ENCODE results near the gene B3GAT2.

The B3GAT2 gene

DNA sequence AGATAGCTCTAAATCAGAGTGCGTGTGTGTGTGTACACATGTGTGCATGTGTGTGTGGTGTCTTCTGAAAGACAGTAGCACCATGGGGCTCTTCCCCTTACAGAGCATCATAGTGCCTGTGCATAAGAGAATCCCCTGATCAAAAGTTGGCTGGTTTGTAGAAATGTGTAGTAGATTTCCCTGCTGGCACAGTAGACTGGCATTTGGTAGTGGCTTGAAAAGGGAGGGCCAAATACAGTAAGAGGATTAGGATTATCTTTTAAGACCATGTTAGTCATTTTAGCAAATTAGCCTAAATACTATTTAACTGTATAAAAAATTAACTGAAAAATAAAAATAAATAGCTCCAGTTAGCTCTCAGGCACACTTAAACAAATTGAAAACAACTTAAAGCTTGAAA, 112.6 kb downstream of the B3GAT2 start:
- in situ Hi-C loops (cut with MboI; ENCODE audit: low sequenced_read_pairs), result no loop called here

DNA sequence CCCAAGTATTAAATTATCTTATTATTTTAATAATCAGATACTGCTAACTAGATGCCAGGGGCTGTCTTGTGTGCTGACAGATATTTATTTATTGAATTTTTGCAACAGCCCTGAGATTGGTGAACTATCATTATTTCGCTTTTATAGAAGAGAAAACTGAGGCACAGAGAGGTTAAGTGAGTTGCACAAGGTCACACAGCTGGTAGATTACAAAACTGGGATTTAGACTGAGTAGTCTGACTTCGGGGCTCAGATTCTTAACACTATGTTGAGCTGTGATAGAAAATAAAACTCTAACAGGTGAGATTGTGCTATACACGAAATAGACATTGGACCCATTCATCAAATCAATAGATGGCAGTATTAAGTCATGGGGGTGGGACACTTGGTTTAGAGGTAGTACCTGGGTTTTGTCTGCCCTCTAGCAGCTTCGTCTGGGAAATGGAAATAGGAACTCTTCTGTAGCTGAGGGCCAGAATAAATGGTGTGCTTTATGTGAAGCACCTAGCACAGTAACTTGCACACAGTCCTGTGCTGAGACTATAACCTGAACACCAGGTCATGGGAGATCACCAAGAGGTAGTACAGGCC, 113.4 kb downstream of the B3GAT2 start:
- in situ Hi-C loops (cut with MboI; ENCODE audit: low sequenced_read_pairs), result no loop called here

DNA sequence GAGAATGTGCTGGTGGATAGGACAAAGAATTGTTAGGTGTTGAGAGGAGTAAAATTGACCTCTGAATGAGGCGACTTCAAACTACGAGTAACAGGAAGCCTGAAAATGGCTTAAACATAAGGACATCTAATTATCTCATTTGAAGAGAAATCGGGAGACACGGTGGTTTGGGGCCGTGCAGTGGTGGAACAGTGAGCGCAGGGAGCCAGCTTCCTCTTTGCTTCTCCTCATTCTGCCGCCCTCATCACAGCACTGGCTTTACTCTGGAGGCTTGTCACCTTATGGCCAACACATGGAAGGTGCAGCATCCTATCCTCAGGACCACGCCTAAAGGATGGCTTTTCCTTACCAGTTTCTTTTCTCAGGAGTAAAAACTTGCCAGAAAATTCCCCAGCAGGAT, 114.3 kb downstream of the B3GAT2 start:
- in situ Hi-C loops (cut with MboI; ENCODE audit: low sequenced_read_pairs), result no loop called here

DNA sequence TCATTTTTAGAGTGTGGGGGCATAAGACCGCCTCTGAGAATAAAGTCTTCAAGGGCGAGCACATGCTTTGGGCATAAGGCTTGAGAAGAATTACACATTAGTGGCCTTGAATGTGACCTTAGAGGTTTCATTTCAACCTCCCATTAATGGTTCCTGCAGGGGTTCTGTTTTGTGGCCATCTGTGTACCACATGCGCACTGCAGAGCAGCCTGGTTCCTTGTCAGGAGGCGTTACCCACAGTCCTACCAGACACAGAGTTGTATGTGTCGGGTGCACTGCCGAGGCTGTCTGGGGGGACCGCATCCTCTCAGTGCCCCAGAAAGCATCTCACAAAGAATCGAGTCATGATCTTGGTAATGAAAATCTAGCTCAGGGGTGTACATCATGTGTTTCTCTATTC, 115.7 kb downstream of the B3GAT2 start:
- in situ Hi-C loops (cut with MboI; ENCODE audit: low sequenced_read_pairs), result no loop called here

DNA sequence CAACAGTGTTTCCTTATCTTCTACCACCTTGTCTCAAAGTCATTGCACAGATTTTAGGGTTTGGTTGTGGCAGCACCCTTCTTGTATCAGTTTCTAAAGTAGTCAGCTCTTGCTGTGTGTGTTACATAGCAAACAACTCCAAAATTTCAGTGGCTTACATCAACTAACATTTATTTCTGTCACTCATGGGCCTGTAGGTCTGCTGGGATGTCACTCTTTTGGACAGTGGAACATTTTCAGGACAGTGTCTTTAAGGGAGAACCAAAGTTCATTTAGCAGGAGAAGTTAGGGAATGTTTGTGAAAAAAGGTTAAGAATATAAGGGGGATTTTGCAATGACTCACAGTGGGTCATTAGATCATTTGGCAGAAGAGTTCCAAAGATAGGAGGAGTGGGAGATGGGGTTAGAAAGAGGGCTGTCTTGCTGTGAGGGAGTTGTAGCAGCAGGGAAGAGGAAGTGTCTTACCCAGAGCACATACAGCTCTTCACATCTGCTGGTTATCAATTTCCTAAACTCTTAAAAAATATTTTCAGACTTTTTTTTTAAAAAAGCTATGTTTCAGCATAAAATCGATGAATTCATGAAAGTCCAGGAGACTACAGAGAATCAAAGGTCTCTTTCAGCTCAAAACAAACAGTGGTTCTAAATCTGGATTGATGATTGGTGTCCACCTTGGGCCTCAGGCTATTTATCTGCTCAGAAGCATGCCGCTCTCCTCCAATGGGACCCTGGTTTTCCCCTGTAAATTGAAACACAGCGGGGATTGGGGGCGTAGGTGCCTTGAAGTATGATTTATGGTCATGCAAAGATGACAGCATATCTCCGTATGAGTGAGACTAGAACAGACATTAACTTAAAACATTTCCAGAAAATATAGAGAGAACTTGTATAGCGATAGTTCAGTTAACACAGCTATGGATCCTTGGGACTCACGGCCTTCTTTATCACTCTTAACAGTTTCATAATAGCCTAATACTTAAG, 117.3 kb downstream of the B3GAT2 start:
- in situ Hi-C loops (cut with MboI; ENCODE audit: low sequenced_read_pairs), result no loop called here

DNA sequence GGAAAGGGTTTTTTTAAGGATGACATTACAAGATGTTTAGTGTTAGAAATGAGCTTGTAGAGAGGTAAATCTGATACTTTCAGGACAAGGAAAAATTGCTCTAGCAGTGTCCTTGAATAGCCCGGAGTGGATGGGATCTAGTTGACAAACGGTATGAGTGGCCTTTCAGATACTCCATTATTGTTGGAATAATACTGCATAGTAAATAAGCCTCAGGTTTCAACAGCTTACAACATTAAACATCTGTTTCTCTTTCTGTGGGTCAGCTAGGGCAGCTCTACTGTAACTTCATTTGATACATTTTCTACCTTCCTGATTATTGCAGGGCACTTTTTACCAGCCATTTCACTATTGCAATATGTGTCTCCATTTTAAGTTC, 118.0 kb downstream of the B3GAT2 start:
- in situ Hi-C loops (cut with MboI; ENCODE audit: low sequenced_read_pairs), result no loop called here

DNA sequence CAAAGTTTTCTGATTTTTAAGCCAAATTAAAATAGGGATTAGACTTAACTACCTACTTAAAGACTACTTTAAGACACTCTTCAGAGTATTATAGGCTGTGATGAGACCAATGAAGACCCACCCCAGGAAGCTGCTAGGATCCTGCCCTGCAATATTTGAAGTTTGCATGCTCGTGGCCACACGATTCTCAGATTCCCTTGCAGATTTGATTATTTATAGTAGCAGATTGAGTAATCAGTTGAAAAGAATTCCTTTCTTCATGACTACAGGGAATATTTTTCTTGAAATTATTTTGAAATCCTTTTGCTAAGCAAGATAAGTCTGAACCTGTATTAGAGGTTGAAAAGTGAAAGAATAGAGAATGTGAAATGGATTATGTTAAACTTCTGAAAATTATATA, 122.3 kb downstream of the B3GAT2 start:
- in situ Hi-C loops (cut with MboI; ENCODE audit: low sequenced_read_pairs), result no loop called here

DNA sequence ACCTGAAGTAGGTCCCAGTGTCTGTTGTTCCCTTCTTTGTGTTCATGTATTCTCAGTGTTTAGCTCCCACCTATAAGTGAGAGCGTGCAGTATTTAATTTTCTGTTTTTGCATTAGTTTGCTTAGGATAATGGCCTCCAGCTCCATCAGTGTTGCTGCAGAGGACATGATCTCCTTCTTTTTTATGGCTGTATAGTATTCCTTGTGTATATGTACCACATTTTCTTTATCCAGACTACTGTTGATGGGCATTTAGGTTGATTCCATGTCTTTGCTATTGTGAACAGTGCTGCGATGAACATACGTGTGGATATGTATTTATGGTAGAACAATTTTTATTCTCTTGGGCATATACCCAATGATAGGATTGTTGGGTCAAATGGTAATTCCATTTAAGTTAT, 125.4 kb downstream of the B3GAT2 start:
- in situ Hi-C loops (cut with MboI; ENCODE audit: low sequenced_read_pairs), result no loop called here

DNA sequence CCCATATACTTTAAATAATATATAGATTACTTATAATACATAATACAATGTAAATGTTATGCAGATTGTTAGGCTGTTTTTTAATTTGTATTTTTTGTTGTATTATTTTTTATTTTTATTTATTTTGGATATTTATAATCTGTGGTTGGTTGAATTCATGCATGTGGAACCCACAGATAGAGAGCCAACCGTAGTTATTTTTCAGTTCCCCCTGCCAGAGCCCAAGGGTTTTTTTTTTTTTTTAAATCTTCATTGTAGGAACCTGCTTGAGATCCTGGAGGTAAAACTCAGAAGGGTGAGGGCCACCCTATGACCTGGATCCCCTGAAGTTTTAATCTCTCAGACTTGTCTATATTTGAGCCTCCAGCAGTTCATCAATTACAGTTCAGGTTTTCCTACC, 133.2 kb downstream of the B3GAT2 start:
- in situ Hi-C loops (cut with MboI; ENCODE audit: low sequenced_read_pairs), result no loop called here

DNA sequence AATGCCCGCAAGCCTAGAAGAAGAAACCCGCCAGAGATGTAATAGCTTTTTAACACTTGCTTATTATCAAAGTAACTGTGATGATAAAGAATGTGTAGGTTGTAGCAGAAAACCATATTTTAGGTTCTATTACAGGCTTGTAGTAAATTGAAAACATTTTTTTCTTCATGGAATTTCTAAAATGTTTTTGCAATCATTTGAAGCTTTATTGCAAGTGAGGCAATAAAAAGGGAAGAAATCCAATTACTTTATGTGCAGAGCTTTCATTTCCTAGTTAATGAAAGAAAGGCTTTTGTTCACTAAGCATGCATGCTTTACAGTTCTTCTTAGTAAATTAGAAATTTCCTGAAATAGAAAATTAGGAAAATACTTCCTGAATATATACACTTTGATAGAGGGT, 135.1 kb downstream of the B3GAT2 start:
- in situ Hi-C loops (cut with MboI; ENCODE audit: low sequenced_read_pairs), result no loop called here

DNA sequence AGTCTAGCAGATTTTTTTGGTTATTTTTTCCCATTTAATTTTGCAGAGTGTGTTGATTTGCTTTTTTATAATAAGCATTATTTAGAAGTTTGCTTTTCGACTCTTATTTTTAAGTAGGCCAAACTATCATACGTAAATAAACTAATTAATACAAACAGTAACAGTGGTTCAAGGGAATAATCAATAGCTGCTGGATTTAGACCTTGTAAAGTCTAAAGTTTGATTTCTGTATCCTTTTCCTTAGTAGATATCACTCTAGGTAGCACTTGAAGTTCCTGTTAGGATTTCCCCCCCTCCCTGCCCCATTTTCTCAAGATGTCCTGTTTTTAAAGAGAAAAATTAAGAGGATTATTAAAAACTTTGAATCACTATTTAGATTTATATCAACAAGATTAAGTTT, 136.1 kb downstream of the B3GAT2 start:
- in situ Hi-C loops (cut with MboI; ENCODE audit: low sequenced_read_pairs), result no loop called here

DNA sequence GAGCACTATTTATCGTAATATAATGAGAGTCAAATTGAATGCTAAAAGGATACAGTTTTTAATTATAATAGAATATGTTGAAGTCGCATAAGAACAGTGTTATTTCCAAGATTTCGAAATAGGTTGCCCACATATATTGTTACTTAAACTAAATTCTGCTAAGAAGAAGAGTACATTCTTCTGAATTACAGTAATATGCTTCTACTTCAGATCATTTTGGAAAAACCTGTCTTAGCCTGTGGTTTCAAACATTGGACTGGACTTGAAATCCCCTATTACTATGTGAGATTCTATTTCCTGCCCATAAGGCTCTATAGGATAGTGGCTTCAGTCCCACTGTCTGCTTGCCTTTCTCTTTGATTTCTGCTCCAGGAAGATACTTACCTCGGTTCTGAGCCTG, 137.2 kb downstream of the B3GAT2 start:
- in situ Hi-C loops (cut with MboI; ENCODE audit: low sequenced_read_pairs), result no loop called here

DNA sequence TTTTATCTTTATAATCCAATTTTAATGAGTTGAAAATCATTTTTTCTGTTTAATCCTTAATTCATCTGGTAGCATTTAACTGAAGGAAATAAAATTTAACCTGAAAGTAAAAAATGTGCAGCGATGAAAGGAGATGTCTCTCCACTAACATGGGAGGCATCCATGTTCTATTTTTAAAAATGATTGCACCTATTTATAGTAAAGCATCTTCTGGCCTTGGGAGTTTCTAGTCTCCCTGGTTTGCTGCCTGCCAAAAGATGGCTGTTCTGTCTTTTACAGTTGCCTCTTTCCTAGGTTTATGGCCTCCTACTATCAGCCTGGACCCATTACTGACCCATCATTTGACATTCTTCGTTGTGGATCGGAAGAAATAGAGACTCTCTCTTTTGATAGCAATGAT, 143.0 kb downstream of the B3GAT2 start:
- in situ Hi-C loops (cut with MboI; ENCODE audit: low sequenced_read_pairs), result no loop called here

DNA sequence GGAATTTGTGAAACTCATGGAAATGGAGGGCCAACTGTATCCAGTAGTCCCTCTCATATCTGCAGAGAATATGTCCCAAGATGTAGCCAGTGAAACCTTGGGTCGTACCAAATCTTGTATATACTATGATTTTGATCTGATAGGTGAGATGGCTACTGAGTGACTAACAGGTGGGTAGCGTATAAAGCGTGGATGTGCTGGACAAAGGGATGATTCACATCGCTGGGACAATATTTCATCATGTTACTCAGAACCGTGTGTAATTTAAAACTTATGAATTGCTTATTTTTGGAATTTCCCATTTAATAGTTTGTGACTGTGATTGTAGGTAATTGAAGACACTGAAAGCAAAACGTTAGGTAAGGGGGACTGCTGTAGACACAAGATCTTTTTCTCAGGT, 145.1 kb downstream of the B3GAT2 start:
- in situ Hi-C loops (cut with MboI; ENCODE audit: low sequenced_read_pairs), result no loop called here
